DND-41 (cell line): ENCODE measurements around the gene PSMD3.

ENCODE experiments used
- ATAC-seq: fragments of 200-7000 bp; cut with Tn5 transposase; 3 replicates; pipeline ENCODE4 v1.9.1; 2021; ENCODE audit warnings: low read depth; ENCODE audit not compliant: insufficient read depth
- DNase-seq: peaks from one replicate; pipeline ENCODE4 v3.0.0-alpha.2; 2020
- H2AFZ ChIP-seq: 2 replicates; pipeline ENCODE4 v1.6.0; 2012; ENCODE audit warnings: low read depth, low read length
- H3K27ac ChIP-seq: 2 replicates; pipeline ENCODE4 v1.5.1; 2012; ENCODE audit warnings: low read length, inconsistent platforms
- H3K27me3 ChIP-seq: fragments of 200-600 bp; sonication (generic); 2 replicates; pipeline ENCODE4 v1.6.0; 2012; ENCODE audit warnings: low read length, mild to moderate bottlenecking, inconsistent platforms; ENCODE audit not compliant: insufficient read depth, poor library complexity
- H3K36me3 ChIP-seq: 2 replicates; pipeline ENCODE4 v1.5.1; 2012; ENCODE audit warnings: low read length, inconsistent platforms; ENCODE audit not compliant: insufficient read depth
- H3K4me1 ChIP-seq: 2 replicates; pipeline ENCODE4 v1.5.1; 2012; ENCODE audit warnings: mild to moderate bottlenecking, low read length; ENCODE audit not compliant: insufficient read depth
- H3K4me2 ChIP-seq: 2 replicates; pipeline ENCODE4 v1.6.0; 2012; ENCODE audit warnings: mild to moderate bottlenecking, moderate library complexity, low read length, inconsistent platforms; ENCODE audit not compliant: insufficient read depth
- H3K4me3 ChIP-seq, 2 experiments: fragments of 200-600 bp in 1 of 2; shearing (Covaris generic) in 1 of 2; 2 replicates each; pipeline ENCODE4 v1.5.1; 2012 to 2016; ENCODE audit warnings: inconsistent platforms in 2 of 2, low read length in 2 of 2, mild to moderate bottlenecking in 2 of 2, low read depth in 1 of 2, moderate library complexity in 1 of 2
- H3K79me2 ChIP-seq: 2 replicates; pipeline ENCODE4 v1.6.0; 2012; ENCODE audit warnings: low read length, inconsistent platforms; ENCODE audit not compliant: insufficient read depth
- H3K9ac ChIP-seq: 2 replicates; pipeline ENCODE4 v1.6.0; 2012; ENCODE audit warnings: low read depth, mild to moderate bottlenecking, inconsistent platforms, low read length, moderate library complexity
- H3K9me3 ChIP-seq: 2 replicates; pipeline ENCODE4 v1.5.1; 2012; ENCODE audit warnings: low read length, moderate library complexity, mild to moderate bottlenecking, inconsistent platforms; ENCODE audit not compliant: insufficient read depth, severe bottlenecking
- H4K20me1 ChIP-seq: 2 replicates; pipeline ENCODE4 v1.6.0; 2012; ENCODE audit warnings: low read length; ENCODE audit not compliant: insufficient read depth
- EZH2 ChIP-seq: IDR thresholded peaks from 3 replicates; pipeline ENCODE4 v1.6.1; 2012; ENCODE audit warnings: borderline replicate concordance, low read depth, mild to moderate bottlenecking, moderate library complexity, low read length, inconsistent platforms; ENCODE audit not compliant: severe bottlenecking
- TF ChIP-seq, protein P1 (sequence below): IDR thresholded peaks from 2 replicates; pipeline ENCODE4 v1.5.1; 2012; ENCODE audit warnings: borderline replicate concordance, low read length, moderate library complexity, mild to moderate bottlenecking; ENCODE audit not compliant: poor library complexity, severe bottlenecking; ENCODE audit errors: extremely low read depth

Gene PSMD3

DNA sequence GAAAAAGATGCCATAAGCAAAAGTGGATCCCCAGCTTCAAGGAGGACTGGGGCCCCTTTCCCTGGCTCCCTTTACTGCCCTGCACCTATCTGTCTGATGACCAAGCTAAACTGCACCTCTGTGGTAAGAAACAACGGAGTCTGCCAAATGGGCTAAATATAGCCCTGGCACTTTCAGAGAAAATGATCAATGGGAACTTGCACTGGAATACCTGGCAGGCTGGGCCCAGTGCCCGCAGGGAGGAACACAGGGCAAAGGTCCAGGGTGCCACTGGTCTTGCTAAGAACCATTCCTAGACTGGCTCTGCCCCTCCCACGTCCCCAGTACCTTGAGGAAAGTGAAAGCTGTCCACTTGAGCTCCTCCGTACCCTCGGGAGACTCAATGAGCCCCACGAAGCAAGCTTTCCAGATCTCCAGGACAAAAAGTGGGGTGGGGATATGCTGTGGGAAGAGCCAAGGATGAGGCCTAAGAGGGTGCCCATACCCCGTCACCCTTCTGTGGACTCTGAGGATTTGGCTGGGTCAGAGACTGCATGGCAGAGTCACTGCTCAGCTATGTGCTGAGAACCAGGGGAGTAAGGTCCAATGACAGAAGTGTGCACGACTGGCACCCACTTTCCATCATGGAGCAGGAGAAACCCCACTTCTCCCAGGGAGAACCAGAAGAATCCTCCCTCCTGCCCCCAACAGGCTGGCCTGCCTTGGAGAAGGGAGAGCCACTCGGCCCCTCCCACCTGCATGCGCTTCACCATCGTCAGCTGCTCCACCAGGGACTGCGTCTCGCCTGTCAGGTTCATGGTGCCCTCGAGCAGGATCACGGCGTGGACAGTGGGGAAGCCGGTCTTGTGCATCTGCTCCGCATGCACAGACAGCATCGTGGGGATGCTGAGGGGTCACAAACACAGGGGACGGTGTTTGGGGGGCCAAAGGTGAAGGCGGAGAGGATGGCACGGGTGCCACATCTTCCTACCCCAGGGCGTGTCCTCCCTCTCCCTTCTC is 52.0 kb downstream of the PSMD3 start:
- ATAC-seq (no peak), DNase-seq (no peak)
- Histone ChIP-seq H3K27me3 (no peaks in the 10 kb centered on the region), H3K9ac (no peak overlapping the region), H3K4me3 (no peak overlapping the region), H3K4me2 (no peak overlapping the region), H2AFZ (no peak overlapping the region), H3K4me1 (no peaks in the 10 kb centered on the region), H3K79me2 (no peaks in the 10 kb centered on the region), H3K27ac (no peak overlapping the region), H4K20me1 (no peaks in the 10 kb centered on the region; the same call in 1 of the 2 replicates), H3K9me3 (no peaks in the 10 kb centered on the region), H3K36me3 (peaks cover 78% of the 10 kb centered on the region)
- TF ChIP-seq, protein P1, sequence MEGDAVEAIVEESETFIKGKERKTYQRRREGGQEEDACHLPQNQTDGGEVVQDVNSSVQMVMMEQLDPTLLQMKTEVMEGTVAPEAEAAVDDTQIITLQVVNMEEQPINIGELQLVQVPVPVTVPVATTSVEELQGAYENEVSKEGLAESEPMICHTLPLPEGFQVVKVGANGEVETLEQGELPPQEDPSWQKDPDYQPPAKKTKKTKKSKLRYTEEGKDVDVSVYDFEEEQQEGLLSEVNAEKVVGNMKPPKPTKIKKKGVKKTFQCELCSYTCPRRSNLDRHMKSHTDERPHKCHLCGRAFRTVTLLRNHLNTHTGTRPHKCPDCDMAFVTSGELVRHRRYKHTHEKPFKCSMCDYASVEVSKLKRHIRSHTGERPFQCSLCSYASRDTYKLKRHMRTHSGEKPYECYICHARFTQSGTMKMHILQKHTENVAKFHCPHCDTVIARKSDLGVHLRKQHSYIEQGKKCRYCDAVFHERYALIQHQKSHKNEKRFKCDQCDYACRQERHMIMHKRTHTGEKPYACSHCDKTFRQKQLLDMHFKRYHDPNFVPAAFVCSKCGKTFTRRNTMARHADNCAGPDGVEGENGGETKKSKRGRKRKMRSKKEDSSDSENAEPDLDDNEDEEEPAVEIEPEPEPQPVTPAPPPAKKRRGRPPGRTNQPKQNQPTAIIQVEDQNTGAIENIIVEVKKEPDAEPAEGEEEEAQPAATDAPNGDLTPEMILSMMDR, result no peak
- TF ChIP-seq EZH2, result no peak

DNA sequence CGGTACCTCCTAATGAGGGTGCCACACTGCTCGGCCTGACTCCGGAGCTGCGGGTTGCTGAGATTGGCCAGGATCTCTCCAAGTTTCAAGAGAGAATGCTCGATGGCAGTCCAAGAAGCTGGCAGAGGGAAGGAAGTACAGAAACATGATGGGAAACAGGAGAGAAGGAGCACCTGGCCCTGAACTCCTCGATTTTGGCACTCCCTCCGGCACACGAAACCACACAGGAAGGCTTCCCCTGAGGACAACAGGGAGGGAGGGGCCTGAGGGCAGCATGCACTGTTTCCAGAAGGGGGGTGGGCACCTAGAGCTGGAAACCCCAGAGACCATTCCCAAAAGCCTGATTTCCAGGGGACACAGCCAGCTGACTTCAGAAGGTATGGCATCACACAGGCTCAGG is 52.7 kb downstream of the PSMD3 start:
- no peak overlapping the region for H3K4me3 ChIP-seq
- no peaks in the 10 kb centered on the region for H3K79me2 ChIP-seq
- DNase-seq (no peak), ATAC-seq (no peak)
- H3K4me1 ChIP-seq, result no peaks in the 10 kb centered on the region
- H4K20me1 ChIP-seq, result no peaks in the 10 kb centered on the region; the same call in 1 of the 2 replicates
- H3K36me3 ChIP-seq, result peaks cover 76% of the 10 kb centered on the region
- H3K27me3 ChIP-seq, result no peaks in the 10 kb centered on the region
- no peak overlapping the region for H3K9ac ChIP-seq
- no peak overlapping the region for H3K4me2 ChIP-seq
- TF ChIP-seq, protein P1, result no peak
- TF ChIP-seq EZH2, result no peak
- no peak overlapping the region for H2AFZ ChIP-seq
- H3K27ac ChIP-seq, result no peak overlapping the region
- H3K9me3 ChIP-seq, result no peaks in the 10 kb centered on the region

DNA sequence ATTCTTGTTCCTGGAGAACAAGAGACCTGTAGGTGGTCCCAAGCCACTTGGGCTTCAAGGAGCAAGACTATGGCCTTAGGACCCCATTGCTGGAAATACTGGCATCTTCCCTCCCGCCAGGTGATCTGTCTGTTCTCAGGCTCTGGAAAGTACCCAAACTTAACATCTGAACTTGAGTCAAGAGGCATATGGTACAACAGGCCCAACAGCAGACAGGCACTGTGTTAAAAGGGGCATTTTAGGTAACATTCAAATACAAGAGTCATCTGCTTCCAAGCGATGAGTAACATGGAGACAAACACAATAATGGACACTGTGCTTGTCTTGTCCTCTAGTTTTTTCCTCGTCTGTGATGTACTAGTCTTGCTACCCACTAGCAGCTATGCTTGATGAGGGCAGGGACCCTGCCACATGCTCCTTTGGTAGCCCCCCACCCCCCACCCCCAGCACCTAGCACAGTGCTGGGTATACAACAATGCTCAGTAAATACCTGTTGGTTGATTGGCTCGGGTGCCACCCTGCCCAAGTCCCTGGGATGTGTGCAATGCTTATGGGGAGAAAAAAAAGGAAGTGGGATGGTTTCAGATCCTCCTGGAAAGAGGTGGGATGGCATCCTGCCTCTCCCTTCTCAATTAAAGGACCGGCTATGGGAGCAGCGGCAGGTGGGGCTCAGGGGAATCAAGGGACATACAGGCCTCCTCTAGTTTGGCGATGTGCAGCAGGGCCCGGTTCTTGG is 54.0 kb downstream of the PSMD3 start:
- no peak overlapping the region for H2AFZ ChIP-seq
- H3K27me3 ChIP-seq, result no peaks in the 10 kb centered on the region
- DNase-seq (no peak), ATAC-seq (no peak)
- no peak overlapping the region for H3K9ac ChIP-seq
- TF ChIP-seq EZH2, result no peak
- TF ChIP-seq, protein P1, result no peak
- no peaks in the 10 kb centered on the region for H3K9me3 ChIP-seq
- H4K20me1 ChIP-seq, result no peaks in the 10 kb centered on the region; the same call in 1 of the 2 replicates
- no peak overlapping the region for H3K27ac ChIP-seq
- H3K4me1 ChIP-seq, result no peaks in the 10 kb centered on the region
- no peak overlapping the region for H3K4me3 ChIP-seq
- H3K79me2 ChIP-seq, result no peaks in the 10 kb centered on the region
- H3K4me2 ChIP-seq, result no peak overlapping the region
- H3K36me3 ChIP-seq, result peaks cover 63% of the 10 kb centered on the region
